GM10248 (cell line): ENCODE results near the gene SLC16A2.

Experiments used
- CTCF ChIA-PET: fragments of 300-600 bp; sonication (Branson Sonifier 250); formaldehyde crosslinking; extraction: SDS; loops from one replicate; lab custom pipeline; 2021; ENCODE audit warnings: antibody characterized with exemption; lab: Yijun Ruan, JAX
- POLR2A ChIA-PET: fragments of 350-650 bp; sonication (Branson Sonifier 250); formaldehyde crosslinking; extraction: SDS; loops from one replicate; lab custom pipeline; 2020; ENCODE audit warnings: antibody characterized with exemption; lab: Yijun Ruan, JAX
- DNase-seq: peaks from one replicate; pipeline ENCODE4 v3.0.0; 2012; ENCODE audit errors: extremely low spot score
- CTCF ChIP-seq: IDR thresholded peaks from 2 replicates; pipeline ENCODE4 v1.5.1; 2012; ENCODE audit warnings: mild to moderate bottlenecking, low read depth; ENCODE audit errors: extremely low read depth, missing control alignments, control extremely low read depth

Gene SLC16A2

GRCh38 chrX:74437530-74437929, 16.2 kb downstream of the SLC16A2 start:
- DNase-seq, result no peak
- POLR2A ChIA-PET, result no interaction called here
- TF ChIP-seq CTCF, result no peak
- CTCF ChIA-PET, result interaction anchor here (1.0 kb wide), 1 partner anchor 28 kb away, joined by 3 read pairs; no protein-coding TSS in a partner anchor

GRCh38 chrX:74438764-74439163, 17.5 kb downstream of the SLC16A2 start:
- ChIA-PET CTCF (interaction anchor here (1.0 kb wide), 1 partner anchor 27 kb away, joined by 3 read pairs; no protein-coding TSS in a partner anchor), POLR2A (no interaction called here)
- DNase-seq, result no peak
- no peak for TF ChIP-seq CTCF

- no peak for DNase-seq
- POLR2A ChIA-PET, result no interaction called here
- TF ChIP-seq CTCF, result no peak
- CTCF ChIA-PET, result no interaction called here
Observed at GRCh38 chrX:74445099-74445498, 23.8 kb downstream of the SLC16A2 start.

GRCh38 chrX:74446876-74447275, 25.6 kb downstream of the SLC16A2 start:
- CTCF ChIA-PET, result no interaction called here
- TF ChIP-seq CTCF, result no peak
- POLR2A ChIA-PET, result no interaction called here
- DNase-seq, result no peak

GRCh38 chrX:74448669-74449068, 27.4 kb downstream of the SLC16A2 start:
- no peak for DNase-seq
- TF ChIP-seq CTCF, result no peak
- ChIA-PET POLR2A (no interaction called here), CTCF (no interaction called here)

- TF ChIP-seq CTCF, result no peak
- no peak for DNase-seq
- ChIA-PET CTCF (no interaction called here), POLR2A (no interaction called here)
Observed at GRCh38 chrX:74449322-74449936, 28.1 kb downstream of the SLC16A2 start.
